ENCODE data around the gene AGTRAP. TPM values are rescaled to one million over a fixed set of nuclear protein-coding genes. Genes with fewer than 3 reads are reported as not detected.

Gene AGTRAP
- 10 to 100 TPM; 57.9 to 67.1 TPM for total RNA-seq

GRCh38 chr1:11735854-11736745, at the start of gene AGTRAP:
TSS of gene AGTRAP (plus strand) at chr1:11736136. CDS start at chr1:11736209, 73 bp downstream.

GRCh38 chr1:11691302-11691914, 44.5 kb upstream of the AGTRAP start, which contains the start of gene DRAXIN:
TSS of gene DRAXIN (plus strand) at chr1:11691710. CDS start at chr1:11706259, 14,549 bp downstream.

GRCh38 chr1:11761988-11762406, 26.1 kb downstream of the AGTRAP start, which contains the start of gene C1orf167:
TSS of gene C1orf167 (plus strand) at chr1:11762193. CDS start at chr1:11764401, 2,208 bp downstream.

Other genes with a start within 250 kb of the AGTRAP start
- gene FBXO2, start 81.7 kb upstream of the AGTRAP start, total RNA-seq, result 1 to 10 TPM; 1.4 to 3.0 TPM
- 10 to 100 TPM; 24.1 to 26.6 TPM for gene FBXO44, start 81.3 kb upstream of the AGTRAP start, total RNA-seq
- gene FBXO6, start 71.9 kb upstream of the AGTRAP start, total RNA-seq, result 10 to 100 TPM; 24.0 to 26.5 TPM
- 10 to 100 TPM; 33.7 to 55.3 TPM for gene MAD2L2, start 55.0 kb upstream of the AGTRAP start, total RNA-seq
- gene DRAXIN, start 44.4 kb upstream of the AGTRAP start, total RNA-seq, result not detected
- gene C1orf167, start 26.1 kb downstream of the AGTRAP start, total RNA-seq, result not detected
- gene MTHFR, start 69.8 kb downstream of the AGTRAP start, total RNA-seq, result 10 to 100 TPM; 21.6 to 38.5 TPM
- 10 to 100 TPM; 14.0 to 21.3 TPM for gene CLCN6, start 70.1 kb downstream of the AGTRAP start, total RNA-seq
- gene NPPA, start 111.6 kb downstream of the AGTRAP start, total RNA-seq, result not detected
- not detected for gene NPPB, start 122.8 kb downstream of the AGTRAP start, total RNA-seq
- gene KIAA2013, start 190.3 kb downstream of the AGTRAP start, total RNA-seq, result 10 to 100 TPM; 70.9 to 86.3 TPM
- 100 to 1,000 TPM; 188 to 247 TPM for gene PLOD1, start 198.6 kb downstream of the AGTRAP start, total RNA-seq
- 10 to 100 TPM; 56.4 to 63.9 TPM for gene MFN2, start 244.3 kb downstream of the AGTRAP start, total RNA-seq

Data from melanocyte of skin (primary cell).